GM12864 (cell line): Measurements from ENCODE around the gene LDLRAP1.
A peak's percentile ranks its signal among the peaks of the same experiment; 100 is the strongest.

Experiments used
- DNase-seq: peaks from one replicate; pipeline ENCODE4 v3.0.0-alpha.2; 2011; ENCODE audit warnings: low read depth
- H3K4me3 ChIP-seq: 2 replicates; pipeline ENCODE4 v1.5.1; 2011; ENCODE audit warnings: mild to moderate bottlenecking, low read depth, low read length, control low read depth
- CTCF ChIP-seq: IDR thresholded peaks from 2 replicates; pipeline ENCODE4 v1.5.1; 2011; ENCODE audit warnings: low read depth, mild to moderate bottlenecking, moderate library complexity, low read length, control low read depth, inconsistent platforms; ENCODE audit errors: missing control alignments

Gene LDLRAP1

GRCh38 chr1:25611843-25612242 lies 68.4 kb downstream of the LDLRAP1 start:
- DNase-seq, result no peak
- TF ChIP-seq CTCF, result no peak
- no peak overlapping the region for H3K4me3 ChIP-seq

GRCh38 chr1:25612421-25612820 lies 69.0 kb downstream of the LDLRAP1 start:
- no peak overlapping the region for H3K4me3 ChIP-seq
- no peak for TF ChIP-seq CTCF
- no peak for DNase-seq

- H3K4me3 ChIP-seq, result no peak overlapping the region
- no peak for DNase-seq
- no peak for TF ChIP-seq CTCF
Measured at GRCh38 chr1:25613091-25613490, 69.7 kb downstream of the LDLRAP1 start.

- no peak overlapping the region for H3K4me3 ChIP-seq
- no peak for DNase-seq
- TF ChIP-seq CTCF, result no peak
Measured at GRCh38 chr1:25614501-25615171, 71.2 kb downstream of the LDLRAP1 start.

GRCh38 chr1:25615172-25615541 lies 71.8 kb downstream of the LDLRAP1 start:
- no peak for TF ChIP-seq CTCF
- DNase-seq, result no peak
- H3K4me3 ChIP-seq, result no peak overlapping the region

- no peak for DNase-seq
- TF ChIP-seq CTCF, result no peak
- H3K4me3 ChIP-seq, result peak overlapping the region; percentile 49; the same call in 1 of the 2 replicates
Measured at GRCh38 chr1:25615563-25616094, 72.2 kb downstream of the LDLRAP1 start.
